HG02759 (cell line): ENCODE measurements around the gene BORCS5.
"Not testable (repeated sequence)": the region's sequence is repeated elsewhere in the genome, so short reads cannot be mapped to it uniquely, and the experiment has no call there.

Experiments
- ATAC-seq: cut with Tn5 transposase; IDR thresholded peaks from one replicate; pipeline ENCODE4 v1.9.1; 2021; ENCODE audit warnings: mild to moderate bottlenecking, moderate library complexity; ENCODE audit not compliant: unreplicated experiment

BORCS5 gene

GRCh38 chr12:12453635-12454034 lies 96.8 kb downstream of the BORCS5 start:
- no peak for ATAC-seq

GRCh38 chr12:12454315-12454714 lies 97.4 kb downstream of the BORCS5 start:
- ATAC-seq: no peak

- ATAC-seq: no peak
Measured at GRCh38 chr12:12456637-12457036, 99.8 kb downstream of the BORCS5 start.

GRCh38 chr12:12460935-12461922 lies 104.4 kb downstream of the BORCS5 start:
- ATAC-seq: no peak

- ATAC-seq: no peak
Measured at GRCh38 chr12:12461923-12462315, 105.0 kb downstream of the BORCS5 start.

- no peak for ATAC-seq
Measured at GRCh38 chr12:12465522-12465921, 108.6 kb downstream of the BORCS5 start.

- ATAC-seq: no peak
Measured at GRCh38 chr12:12466157-12466556, 109.3 kb downstream of the BORCS5 start.

- ATAC-seq: no peak
Measured at GRCh38 chr12:12467264-12467663, 110.4 kb downstream of the BORCS5 start.

- no peak for ATAC-seq
Measured at GRCh38 chr12:12467688-12468261, 110.9 kb downstream of the BORCS5 start.

- ATAC-seq: no peak
Measured at GRCh38 chr12:12468575-12468974, 111.7 kb downstream of the BORCS5 start.

- no peak for ATAC-seq
Measured at GRCh38 chr12:12469386-12469785, 112.5 kb downstream of the BORCS5 start.

GRCh38 chr12:12470751-12471306 lies 114.0 kb downstream of the BORCS5 start:
- ATAC-seq: no peak

GRCh38 chr12:12471982-12472961 lies 115.4 kb downstream of the BORCS5 start:
- not testable (repeated sequence) for ATAC-seq

- no peak for ATAC-seq
Measured at GRCh38 chr12:12473223-12473622, 116.3 kb downstream of the BORCS5 start.

GRCh38 chr12:12474471-12474928 lies 117.6 kb downstream of the BORCS5 start:
- ATAC-seq: peak; percentile 5

GRCh38 chr12:12474931-12475795 lies 118.3 kb downstream of the BORCS5 start:
- ATAC-seq: peak; percentile 88

GRCh38 chr12:12476857-12477531 lies 120.1 kb downstream of the BORCS5 start:
- ATAC-seq: no peak

GRCh38 chr12:12477532-12477890 lies 120.6 kb downstream of the BORCS5 start:
- ATAC-seq: no peak

- ATAC-seq: no peak
Measured at GRCh38 chr12:12480074-12480473, 123.2 kb downstream of the BORCS5 start.
